ENCODE results near the gene B4GALNT3.

- no peak for TF ChIP-seq ZNF274 (IDR thresholded peaks at IDR 0.05; ENCODE audit: low read depth, low read length)
- TF ChIP-seq YY1 (IDR thresholded peaks at IDR 0.05; ENCODE audit: insufficient read depth, insufficient read length) = no peak
- no peak for TF ChIP-seq SUZ12 (IDR thresholded peaks at IDR 0.05; ENCODE audit: extremely low read depth, insufficient read depth, insufficient read length)
Measured at GRCh38 chr12:466762-467161, 7.0 kb downstream of the B4GALNT3 start.

All from NT2/D1 (cell line).